A549 (cell line): ENCODE results near the gene GNRH2. TPM values are rescaled to one million over a fixed set of nuclear protein-coding genes. Genes with fewer than 3 reads are reported as not detected.

Experiments used
- ATAC-seq, 2 experiments: fragments of 200-7000 bp in 1 of 2; fragments of >200 bp in 1 of 2; cut with Nextera tagmentation in 1 of 2; cut with Tn5 transposase in 1 of 2; 3 replicates each; pipeline versions ENCODE4 v1.8.0 to v1.9.1; 2018 to 2020; ENCODE audit warnings: mild to moderate bottlenecking in 1 of 2, moderate library complexity in 1 of 2
- CTCF ChIA-PET: fragments of 300-600 bp; sonication (Branson Sonifier 250); formaldehyde crosslinking; extraction: SDS; loops from one replicate; lab custom pipeline; 2021; ENCODE audit warnings: antibody characterized with exemption, inconsistent platforms; lab: Yijun Ruan, JAX
- POLR2A ChIA-PET: fragments of 350-600 bp; formaldehyde crosslinking; extraction: SDS; loops from one replicate; lab custom pipeline; 2021; ENCODE audit warnings: antibody characterized with exemption, inconsistent platforms; lab: Yijun Ruan, JAX
- DNase-seq, 2 experiments: peaks; one replicate each; pipeline versions ENCODE4 v3.0.0 to v3.0.0-alpha.2; 2011 to 2016; ENCODE audit warnings: low read depth in 1 of 2, low spot score in 1 of 2
- FAIRE-seq: peaks from 2 replicates; lab custom pipeline; 2011; peaks lifted over from hg19 to GRCh38; lab: Jason Lieb, UNC
- H3K27ac ChIP-seq, 2 experiments: fragments of >200 bp; sonication (Bioruptor Twin); formaldehyde crosslinking; 3 replicates each; pipeline ENCODE4 v1.5.1; 2016 to 2017
- H3K4me1 ChIP-seq: fragments of >200 bp; sonication (Bioruptor Twin); formaldehyde crosslinking; 3 replicates; pipeline ENCODE4 v1.6.1; 2016
- H3K4me2 ChIP-seq: fragments of >200 bp; sonication (Bioruptor Twin); formaldehyde crosslinking; 3 replicates; pipeline ENCODE4 v1.6.1; 2016
- H3K4me3 ChIP-seq: fragments of >200 bp; sonication (Bioruptor Twin); formaldehyde crosslinking; 3 replicates; pipeline ENCODE4 v1.5.1; 2016
- H3K9me3 ChIP-seq: fragments of >200 bp; sonication (Bioruptor Twin); formaldehyde crosslinking; 3 replicates; pipeline ENCODE4 v1.6.1; 2016
- CBX8 ChIP-seq: fragments of 200-600 bp; sonication (generic); IDR thresholded peaks from 2 replicates; pipeline ENCODE4 v1.6.1; 2016
- CEBPB ChIP-seq, 2 experiments: fragments of >200 bp in 1 of 2; sonication (Bioruptor Twin) in 1 of 2; formaldehyde crosslinking in 1 of 2; IDR thresholded peaks; 2 replicates each; pipeline ENCODE4 v1.6.1; 2012 to 2016
- CHD2 ChIP-seq: fragments of 150-350 bp; IDR thresholded peaks from 2 replicates; pipeline ENCODE4 v1.6.1; 2014; ENCODE audit warnings: low read length; ENCODE audit not compliant: partially characterized antibody
- HDAC2 ChIP-seq: fragments of 200-600 bp; sonication (generic); IDR thresholded peaks from 2 replicates; pipeline ENCODE4 v1.6.1; 2016
- HEYL ChIP-seq: fragments of 250-450 bp; sonication (Bioruptor Pico); IDR thresholded peaks from 2 replicates; pipeline ENCODE4 v1.8.0; 2021; ENCODE audit warnings: mild to moderate bottlenecking, moderate library complexity
- HOXA7 ChIP-seq: fragments of 250-450 bp; sonication (Bioruptor Pico); IDR thresholded peaks from 2 replicates; pipeline ENCODE4 v1.5.0; 2020; ENCODE audit warnings: mild to moderate bottlenecking, moderate library complexity
- JUN ChIP-seq, 2 experiments: fragments of >200 bp; sonication (Bioruptor Twin); formaldehyde crosslinking; IDR thresholded peaks; 2 replicates in 1 of 2; 3 replicates in 1 of 2; pipeline ENCODE4 v1.6.1; 2016 to 2017
- JUNB ChIP-seq: fragments of >200 bp; sonication (Bioruptor Twin); formaldehyde crosslinking; IDR thresholded peaks from 2 replicates; pipeline ENCODE4 v1.6.1; 2016
- PHF8 ChIP-seq: fragments of 200-600 bp; sonication (generic); IDR thresholded peaks from 2 replicates; pipeline ENCODE4 v1.6.1; 2016; ENCODE audit warnings: low read depth, mild to moderate bottlenecking, antibody characterized with exemption, moderate library complexity, borderline replicate concordance
- POLR2A ChIP-seq: IDR thresholded peaks from 2 replicates; pipeline ENCODE4 v1.6.1; 2012; ENCODE audit warnings: mild to moderate bottlenecking, low read length
- RAD21 ChIP-seq, 2 experiments: fragments of >200 bp in 1 of 2; sonication (Bioruptor Twin) in 1 of 2; formaldehyde crosslinking in 1 of 2; IDR thresholded peaks in 1 of 2; conservative IDR thresholded peaks in 1 of 2; 2 replicates in 1 of 2; 3 replicates in 1 of 2; pipeline ENCODE4 v1.6.1; 2012 to 2018; ENCODE audit warnings: inconsistent platforms in 1 of 2
- RARB ChIP-seq: fragments of 250-450 bp; sonication (Bioruptor Pico); IDR thresholded peaks from 2 replicates; pipeline ENCODE4 v1.8.0; 2021; ENCODE audit warnings: mild to moderate bottlenecking, moderate library complexity
- RNF2 ChIP-seq: fragments of 200-600 bp; sonication (generic); IDR thresholded peaks from 2 replicates; pipeline ENCODE4 v1.6.1; 2016; ENCODE audit warnings: low read depth, mild to moderate bottlenecking, antibody characterized with exemption, moderate library complexity, borderline replicate concordance
- TFCP2L1 ChIP-seq: fragments of 250-450 bp; sonication (Bioruptor Pico); IDR thresholded peaks from 2 replicates; pipeline ENCODE4 v1.5.0; 2021; ENCODE audit warnings: mild to moderate bottlenecking
- WGBS: methylation state at CpG from one replicate; pipeline ENCODE4 v1.1.6; 2017; ENCODE audit errors: missing lambda C conversion rate; 5-methylcytosine and 5-hydroxymethylcytosine counted together
- polyA plus RNA-seq, 4 experiments: library from polyadenylated mRNA; depleted of rRNA in 3 of 4; stranded (reverse); fragments of >200 nt; fragmentation: RNase III in 1 of 4; extraction: RNeasy Plus Mini Kit Qiagen cat#74134 plus additional on column Dnase treatment in 1 of 4; gene quantifications; 2 replicates in 3 of 4; 3 replicates in 1 of 4; pipeline ENCODE4 v1.2.3, GENCODE V29; 2011 to 2017
- TF ChIP-seq, protein P1 (sequence below): IDR thresholded peaks from 2 replicates; pipeline ENCODE4 v1.6.1; 2012
- TF ChIP-seq, protein P2 (sequence below): fragments of 150-350 bp; IDR thresholded peaks from 2 replicates; pipeline ENCODE4 v1.6.1; 2014; ENCODE audit warnings: low read depth, mild to moderate bottlenecking, low read length
- TF ChIP-seq, protein P3 (sequence below): IDR thresholded peaks from 2 replicates; pipeline ENCODE4 v1.6.1; 2012; ENCODE audit warnings: low read depth, borderline replicate concordance

Gene GNRH2
- polyA plus RNA-seq, 2 of the 4 experiments (the other 2 are of a cell fraction) = 0.12 TPM; not detected in 1

DNA sequence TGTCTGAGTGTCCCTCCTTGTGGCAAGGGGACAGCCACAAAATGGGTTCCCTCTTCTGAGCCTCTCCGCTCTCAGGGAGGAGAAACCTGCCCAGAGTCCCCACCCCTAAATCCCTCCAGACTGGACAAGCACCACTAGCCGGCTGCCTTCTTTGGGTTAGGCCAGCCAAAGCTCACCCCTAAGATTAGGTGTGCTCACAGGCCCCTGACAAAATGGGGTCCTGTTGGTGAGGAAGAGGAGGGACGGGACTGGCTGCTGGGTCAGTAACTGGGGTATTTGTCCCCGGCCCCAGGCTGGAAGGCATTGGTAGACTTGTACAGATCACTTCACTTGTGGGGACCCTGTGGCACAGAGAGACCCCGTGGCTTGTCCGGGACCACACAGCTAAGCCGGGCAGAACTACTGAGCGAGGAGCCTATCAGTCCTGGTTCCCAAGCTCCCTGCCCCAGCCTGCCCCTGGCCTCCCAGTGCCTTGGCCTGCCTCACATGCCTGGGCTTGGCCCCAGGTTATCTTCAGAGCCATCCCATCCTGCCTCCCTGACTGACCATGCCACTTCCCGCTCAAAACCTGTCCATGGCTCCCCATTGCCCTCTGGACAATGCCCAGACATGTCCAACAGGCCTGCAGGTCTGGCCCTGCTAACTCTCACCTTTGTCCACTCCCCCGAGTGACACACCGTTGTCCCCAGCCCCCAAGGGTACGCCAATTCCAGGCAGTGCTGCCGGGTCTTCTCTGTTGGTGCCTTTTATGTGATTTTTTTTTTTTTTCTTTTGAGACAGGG, 51.6 kb downstream of the GNRH2 start:
- DNase-seq = no peak
- Histone ChIP-seq H3K4me3 (no peak overlapping the region), H3K27ac (peak overlapping the region; percentile 7 to 66; a peak in 4 of 6 replicates), H3K4me1 (no peaks in the 10 kb centered on the region), H3K9me3 (no peaks in the 10 kb centered on the region), H3K4me2 (no peak overlapping the region)
- TF ChIP-seq, protein P1, sequence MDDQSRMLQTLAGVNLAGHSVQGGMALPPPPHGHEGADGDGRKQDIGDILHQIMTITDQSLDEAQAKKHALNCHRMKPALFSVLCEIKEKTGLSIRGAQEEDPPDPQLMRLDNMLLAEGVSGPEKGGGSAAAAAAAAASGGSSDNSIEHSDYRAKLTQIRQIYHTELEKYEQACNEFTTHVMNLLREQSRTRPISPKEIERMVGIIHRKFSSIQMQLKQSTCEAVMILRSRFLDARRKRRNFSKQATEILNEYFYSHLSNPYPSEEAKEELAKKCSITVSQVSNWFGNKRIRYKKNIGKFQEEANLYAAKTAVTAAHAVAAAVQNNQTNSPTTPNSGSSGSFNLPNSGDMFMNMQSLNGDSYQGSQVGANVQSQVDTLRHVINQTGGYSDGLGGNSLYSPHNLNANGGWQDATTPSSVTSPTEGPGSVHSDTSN = no peak
- TF ChIP-seq HDAC2 = no peak
- TF ChIP-seq CHD2 = no peak
- TF ChIP-seq HOXA7 (CRISPR knock-in tag) = no peak
- TF ChIP-seq JUNB = no peak
- TF ChIP-seq RAD21 (conservative IDR thresholded peaks at IDR 0.05 in 1 of 2, IDR thresholded peaks at IDR 0.05 in 1 of 2) = no peak
- TF ChIP-seq, protein P2, sequence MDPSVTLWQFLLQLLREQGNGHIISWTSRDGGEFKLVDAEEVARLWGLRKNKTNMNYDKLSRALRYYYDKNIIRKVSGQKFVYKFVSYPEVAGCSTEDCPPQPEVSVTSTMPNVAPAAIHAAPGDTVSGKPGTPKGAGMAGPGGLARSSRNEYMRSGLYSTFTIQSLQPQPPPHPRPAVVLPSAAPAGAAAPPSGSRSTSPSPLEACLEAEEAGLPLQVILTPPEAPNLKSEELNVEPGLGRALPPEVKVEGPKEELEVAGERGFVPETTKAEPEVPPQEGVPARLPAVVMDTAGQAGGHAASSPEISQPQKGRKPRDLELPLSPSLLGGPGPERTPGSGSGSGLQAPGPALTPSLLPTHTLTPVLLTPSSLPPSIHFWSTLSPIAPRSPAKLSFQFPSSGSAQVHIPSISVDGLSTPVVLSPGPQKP = no peak
- TF ChIP-seq CBX8 = no peak
- TF ChIP-seq, protein P3, sequence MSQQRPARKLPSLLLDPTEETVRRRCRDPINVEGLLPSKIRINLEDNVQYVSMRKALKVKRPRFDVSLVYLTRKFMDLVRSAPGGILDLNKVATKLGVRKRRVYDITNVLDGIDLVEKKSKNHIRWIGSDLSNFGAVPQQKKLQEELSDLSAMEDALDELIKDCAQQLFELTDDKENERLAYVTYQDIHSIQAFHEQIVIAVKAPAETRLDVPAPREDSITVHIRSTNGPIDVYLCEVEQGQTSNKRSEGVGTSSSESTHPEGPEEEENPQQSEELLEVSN = no peak
- TF ChIP-seq POLR2A = no peak
- no peak for TF ChIP-seq TFCP2L1
- TF ChIP-seq RARB = no peak
- TF ChIP-seq CEBPB (IDR thresholded peaks at IDR 0.05) = no peak
- no peak for TF ChIP-seq JUN (IDR thresholded peaks at IDR 0.05)
- TF ChIP-seq RNF2 = no peak
- TF ChIP-seq PHF8 = no peak
- no peak for TF ChIP-seq HEYL (CRISPR knock-in tag)
- POLR2A ChIA-PET = no interaction called here
- 86% methylated on average over 13 of the region's 13 CpGs for WGBS
- no peak for FAIRE-seq
- ATAC-seq = peak in 1 of 2 experiments; percentile 48; a peak in 3 of 6 replicates
- CTCF ChIA-PET = interaction anchor here (1.0 to 14.7 kb wide), 3 partner anchors 9 to 54 kb away, joined by 3 to 108 read pairs (median 4); no protein-coding TSS in a partner anchor

Other genes with a start within 250 kb of the GNRH2 start
- gene CPXM1, start 243.0 kb upstream of the GNRH2 start, polyA plus RNA-seq (2011; rRNA removed) = not detected in 2 replicates
- gene CPXM1, start 243.0 kb upstream of the GNRH2 start, polyA plus RNA-seq (2017; fragmentation: RNase III; extraction: RNeasy Plus Mini Kit Qiagen cat#74134 plus additional on column Dnase treatment) = not detected in 3 replicates
- gene C20orf141, start 228.6 kb upstream of the GNRH2 start, polyA plus RNA-seq (2011; rRNA removed) = 0.16 and 0.24 TPM in 2 replicates
- gene C20orf141, start 228.6 kb upstream of the GNRH2 start, polyA plus RNA-seq (2017; fragmentation: RNase III; extraction: RNeasy Plus Mini Kit Qiagen cat#74134 plus additional on column Dnase treatment) = 0.29 to 0.56 TPM (median 0.54 TPM) in 3 replicates
- not detected in 2 replicates for gene TMEM239, start 227.3 kb upstream of the GNRH2 start, polyA plus RNA-seq (2011; rRNA removed)
- gene TMEM239, start 227.3 kb upstream of the GNRH2 start, polyA plus RNA-seq (2017; fragmentation: RNase III; extraction: RNeasy Plus Mini Kit Qiagen cat#74134 plus additional on column Dnase treatment) = not detected in 3 replicates
- gene PCED1A, start 203.0 kb upstream of the GNRH2 start, polyA plus RNA-seq (2011; rRNA removed) = 25.7 and 31.4 TPM in 2 replicates
- 30.5 to 43.8 TPM (median 43.2 TPM) in 3 replicates for gene PCED1A, start 203.0 kb upstream of the GNRH2 start, polyA plus RNA-seq (2017; fragmentation: RNase III; extraction: RNeasy Plus Mini Kit Qiagen cat#74134 plus additional on column Dnase treatment)
- 33.0 and 35.5 TPM in 2 replicates for gene VPS16, start 202.9 kb upstream of the GNRH2 start, polyA plus RNA-seq (2011; rRNA removed)
- gene VPS16, start 202.9 kb upstream of the GNRH2 start, polyA plus RNA-seq (2017; fragmentation: RNase III; extraction: RNeasy Plus Mini Kit Qiagen cat#74134 plus additional on column Dnase treatment) = 34.3 to 38.2 TPM (median 37.5 TPM) in 3 replicates
- gene PTPRA, start 170.1 kb upstream of the GNRH2 start, polyA plus RNA-seq (2011; rRNA removed) = 74.4 and 83.2 TPM in 2 replicates
- gene PTPRA, start 170.1 kb upstream of the GNRH2 start, polyA plus RNA-seq (2017; fragmentation: RNase III; extraction: RNeasy Plus Mini Kit Qiagen cat#74134 plus additional on column Dnase treatment) = 26.5 to 29.8 TPM (median 29.2 TPM) in 3 replicates
- 69.4 and 71.3 TPM in 2 replicates for gene MRPS26, start 2.4 kb downstream of the GNRH2 start, polyA plus RNA-seq (2011; rRNA removed)
- 106 to 111 TPM (median 107 TPM) in 3 replicates for gene MRPS26, start 2.4 kb downstream of the GNRH2 start, polyA plus RNA-seq (2017; fragmentation: RNase III; extraction: RNeasy Plus Mini Kit Qiagen cat#74134 plus additional on column Dnase treatment)
- gene OXT, start 28.0 kb downstream of the GNRH2 start, polyA plus RNA-seq (2011; rRNA removed) = not detected in 2 replicates
- not detected in 3 replicates for gene OXT, start 28.0 kb downstream of the GNRH2 start, polyA plus RNA-seq (2017; fragmentation: RNase III; extraction: RNeasy Plus Mini Kit Qiagen cat#74134 plus additional on column Dnase treatment)
- gene AVP, start 41.1 kb downstream of the GNRH2 start, polyA plus RNA-seq (2011; rRNA removed) = not detected in 2 replicates
- gene AVP, start 41.1 kb downstream of the GNRH2 start, polyA plus RNA-seq (2017; fragmentation: RNase III; extraction: RNeasy Plus Mini Kit Qiagen cat#74134 plus additional on column Dnase treatment) = not detected in 3 replicates
- gene FASTKD5, start 116.2 kb downstream of the GNRH2 start, polyA plus RNA-seq (2011; rRNA removed) = 39.5 and 43.4 TPM in 2 replicates
- 33.0 to 36.4 TPM (median 33.9 TPM) in 3 replicates for gene FASTKD5, start 116.2 kb downstream of the GNRH2 start, polyA plus RNA-seq (2017; fragmentation: RNase III; extraction: RNeasy Plus Mini Kit Qiagen cat#74134 plus additional on column Dnase treatment)
- 3.4 and 4.3 TPM in 2 replicates for gene UBOX5, start 116.2 kb downstream of the GNRH2 start, polyA plus RNA-seq (2011; rRNA removed)
- 4.0 to 5.3 TPM (median 4.2 TPM) in 3 replicates for gene UBOX5, start 116.2 kb downstream of the GNRH2 start, polyA plus RNA-seq (2017; fragmentation: RNase III; extraction: RNeasy Plus Mini Kit Qiagen cat#74134 plus additional on column Dnase treatment)
- 3.8 and 5.3 TPM in 2 replicates for gene LZTS3, start 129.9 kb downstream of the GNRH2 start, polyA plus RNA-seq (2011; rRNA removed)
- gene LZTS3, start 129.9 kb downstream of the GNRH2 start, polyA plus RNA-seq (2017; fragmentation: RNase III; extraction: RNeasy Plus Mini Kit Qiagen cat#74134 plus additional on column Dnase treatment) = 2.8 to 4.2 TPM (median 3.8 TPM) in 3 replicates
- gene DDRGK1, start 161.1 kb downstream of the GNRH2 start, polyA plus RNA-seq (2011; rRNA removed) = 54.2 and 87.4 TPM in 2 replicates
- 104 to 123 TPM (median 120 TPM) in 3 replicates for gene DDRGK1, start 161.1 kb downstream of the GNRH2 start, polyA plus RNA-seq (2017; fragmentation: RNase III; extraction: RNeasy Plus Mini Kit Qiagen cat#74134 plus additional on column Dnase treatment)
- gene ITPA, start 165.9 kb downstream of the GNRH2 start, polyA plus RNA-seq (2011; rRNA removed) = 54.0 and 55.9 TPM in 2 replicates
- gene ITPA, start 165.9 kb downstream of the GNRH2 start, polyA plus RNA-seq (2017; fragmentation: RNase III; extraction: RNeasy Plus Mini Kit Qiagen cat#74134 plus additional on column Dnase treatment) = 102 to 106 TPM (median 103 TPM) in 3 replicates
- gene SLC4A11, start 195.6 kb downstream of the GNRH2 start, polyA plus RNA-seq (2011; rRNA removed) = 2.0 and 3.6 TPM in 2 replicates
- 6.5 to 14.0 TPM (median 10.7 TPM) in 3 replicates for gene SLC4A11, start 195.6 kb downstream of the GNRH2 start, polyA plus RNA-seq (2017; fragmentation: RNase III; extraction: RNeasy Plus Mini Kit Qiagen cat#74134 plus additional on column Dnase treatment)